DMS79 treated with DMSO at 0.1 percent for 48 hours (cell line): ENCODE measurements around the gene AGGF1.
"Not testable (repeated sequence)": the region's sequence is repeated elsewhere in the genome, so short reads cannot be mapped to it uniquely, and the experiment has no call there.

Source experiments
- DNase-seq: peaks from one replicate; lab custom pipeline; 2025; lab: John Stamatoyannopoulos, UW

AGGF1 gene

DNA sequence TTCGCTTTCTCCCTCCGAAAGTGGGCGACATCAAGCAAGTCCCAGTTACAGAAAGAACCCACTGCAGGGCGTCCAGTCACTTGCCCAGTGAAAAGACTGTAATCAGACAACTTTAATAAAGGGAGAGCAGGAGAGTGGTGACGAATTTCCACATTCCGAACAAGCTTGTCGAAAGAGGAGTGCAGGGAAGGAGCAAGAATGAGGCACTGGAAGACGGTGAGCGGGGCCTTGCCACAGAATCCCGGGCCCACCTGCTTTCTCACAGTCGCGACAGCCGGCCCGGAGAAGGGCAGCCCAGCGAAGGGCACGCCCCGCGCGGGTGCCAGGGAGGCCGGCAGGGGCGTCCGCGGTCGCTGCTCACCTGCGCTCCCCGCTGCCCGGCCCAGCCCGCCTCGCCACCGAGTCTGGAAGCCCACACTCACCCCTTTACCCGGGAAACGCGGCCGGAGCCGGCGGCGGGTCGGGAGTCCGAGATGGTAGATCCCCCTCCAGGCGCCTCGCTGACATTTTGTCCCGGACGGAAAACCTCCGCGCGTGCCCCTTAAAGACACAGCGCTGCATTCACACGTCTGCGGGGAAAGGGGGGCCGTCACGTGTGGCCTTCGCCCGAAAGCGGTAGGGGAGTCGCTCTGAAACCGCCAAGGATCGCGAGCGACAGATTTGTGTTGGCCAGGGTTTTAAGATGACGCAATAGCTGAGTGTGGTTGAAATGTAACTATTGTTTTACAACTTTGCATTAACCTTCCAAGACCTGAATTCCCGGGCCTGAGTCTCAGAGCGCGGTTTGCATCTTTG, 56.7 kb downstream of the AGGF1 start, which contains the start of gene ZBED3:
ZBED3 (minus strand) TSS at position 597 of the 795 bp plus-strand sequence. CDS start 9,407 bp downstream, outside the sequence.
- DNase-seq, result peak; percentile 43

- DNase-seq, result no peak
Observed at GRCh38 chr5:77087484-77088261, 57.5 kb downstream of the AGGF1 start.

DNA sequence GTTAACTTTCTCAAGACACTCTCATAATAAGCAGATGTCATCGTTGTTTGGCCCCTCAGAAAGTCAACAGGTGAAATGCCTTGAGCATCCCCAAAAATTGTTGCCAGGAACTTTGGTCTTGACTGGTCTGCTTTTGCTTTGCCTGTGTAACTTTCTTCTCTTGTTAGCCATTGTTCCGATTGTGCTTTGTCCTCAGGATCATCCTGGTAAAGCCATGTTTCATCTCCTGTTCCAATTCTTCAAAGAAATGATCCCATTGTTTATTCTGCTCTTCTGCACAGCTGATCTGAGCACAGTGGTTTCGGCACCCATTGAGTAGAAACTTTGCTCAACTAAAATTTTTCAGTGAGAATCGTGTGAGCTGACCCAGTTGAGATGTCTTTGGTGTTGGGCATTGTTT, 65.0 kb downstream of the AGGF1 start:
- DNase-seq, result no peak

DNA sequence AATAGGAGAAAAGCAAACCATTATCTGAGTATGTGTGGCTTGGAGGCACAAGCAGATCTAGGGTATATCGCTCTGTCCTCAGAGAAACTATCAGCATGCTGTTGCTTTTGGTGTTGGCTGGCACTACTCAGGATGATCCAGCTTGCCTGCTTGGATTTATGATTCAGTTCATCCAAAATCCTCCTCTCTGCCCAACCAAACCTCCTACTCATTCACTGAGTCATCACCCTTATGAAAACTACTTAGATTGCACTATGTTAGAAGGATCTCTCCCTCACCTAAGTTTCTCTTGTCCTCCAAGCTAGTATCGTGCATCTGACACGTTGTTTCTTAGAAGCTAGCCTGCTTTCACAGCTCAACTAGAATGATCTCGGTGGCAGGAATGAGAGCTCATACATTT, 71.1 kb downstream of the AGGF1 start:
- DNase-seq, result no peak

- DNase-seq, result peak; percentile 75
Observed at GRCh38 chr5:77102549-77102948, 72.3 kb downstream of the AGGF1 start.

- no peak for DNase-seq
Observed at GRCh38 chr5:77103457-77103856, 73.3 kb downstream of the AGGF1 start.

- no peak for DNase-seq
Observed at GRCh38 chr5:77104813-77105212, 74.6 kb downstream of the AGGF1 start.

GRCh38 chr5:77107035-77107434, 76.8 kb downstream of the AGGF1 start:
- not testable (repeated sequence) for DNase-seq
